ENCODE data around the gene ANAPC2. TPM values are rescaled to one million over a fixed set of nuclear protein-coding genes. Genes with fewer than 3 reads are reported as not detected.
A peak's percentile ranks its signal among the peaks of the same experiment; 100 is the strongest.

Gene ANAPC2
- total RNA-seq, 1 donor from 2014 or later, result 18.9 TPM

- no peak overlapping the region for H3K27ac Mint-ChIP-seq
- no peak overlapping the region for H3K27ac ChIP-seq
- no peaks in the 10 kb centered on the region for H3K36me3 Mint-ChIP-seq
- H3K9me3 ChIP-seq (ENCODE audit: low read depth), result no peaks in the 10 kb centered on the region
- no peaks in the 10 kb centered on the region for H3K9me3 Mint-ChIP-seq
- H4K20me1 ChIP-seq (ENCODE audit: low read depth), result peaks cover 66% of the 10 kb centered on the region
- no peak for DNase-seq (ENCODE audit: low spot score)
- no peak overlapping the region for H2AFZ ChIP-seq (replicated peaks)
- H3K27me3 ChIP-seq, result peaks cover 100% of the 10 kb centered on the region
- H3K4me1 ChIP-seq, result peaks cover 22% of the 10 kb centered on the region
- H3F3A ChIP-seq (ENCODE audit: low read depth), result peaks cover 20% of the 10 kb centered on the region
- H3K79me2 ChIP-seq (ENCODE audit: low read depth), result no peaks in the 10 kb centered on the region
- no peak overlapping the region for H3K4me2 ChIP-seq
- H3K4me1 Mint-ChIP-seq, result peaks cover 3% of the 10 kb centered on the region
- H3K27me3 Mint-ChIP-seq (ENCODE audit: insufficient read depth, low read depth), result peaks cover 46% of the 10 kb centered on the region
- TF ChIP-seq EZH2 (IDR thresholded peaks at IDR 0.05) (no peak), EZH2phosphoT487 (IDR thresholded peaks at IDR 0.05) (no peak), CTCF (IDR thresholded peaks at IDR 0.05) (no peak)
- H3K36me3 ChIP-seq, result no peaks in the 10 kb centered on the region
- no peak overlapping the region for H3K4me3 ChIP-seq
- no peak overlapping the region for H3K9ac ChIP-seq
- no peak overlapping the region for H3K4me3 Mint-ChIP-seq
Observed at GRCh38 chr9:137165250-137165836, 23.0 kb downstream of the ANAPC2 start.

DNA sequence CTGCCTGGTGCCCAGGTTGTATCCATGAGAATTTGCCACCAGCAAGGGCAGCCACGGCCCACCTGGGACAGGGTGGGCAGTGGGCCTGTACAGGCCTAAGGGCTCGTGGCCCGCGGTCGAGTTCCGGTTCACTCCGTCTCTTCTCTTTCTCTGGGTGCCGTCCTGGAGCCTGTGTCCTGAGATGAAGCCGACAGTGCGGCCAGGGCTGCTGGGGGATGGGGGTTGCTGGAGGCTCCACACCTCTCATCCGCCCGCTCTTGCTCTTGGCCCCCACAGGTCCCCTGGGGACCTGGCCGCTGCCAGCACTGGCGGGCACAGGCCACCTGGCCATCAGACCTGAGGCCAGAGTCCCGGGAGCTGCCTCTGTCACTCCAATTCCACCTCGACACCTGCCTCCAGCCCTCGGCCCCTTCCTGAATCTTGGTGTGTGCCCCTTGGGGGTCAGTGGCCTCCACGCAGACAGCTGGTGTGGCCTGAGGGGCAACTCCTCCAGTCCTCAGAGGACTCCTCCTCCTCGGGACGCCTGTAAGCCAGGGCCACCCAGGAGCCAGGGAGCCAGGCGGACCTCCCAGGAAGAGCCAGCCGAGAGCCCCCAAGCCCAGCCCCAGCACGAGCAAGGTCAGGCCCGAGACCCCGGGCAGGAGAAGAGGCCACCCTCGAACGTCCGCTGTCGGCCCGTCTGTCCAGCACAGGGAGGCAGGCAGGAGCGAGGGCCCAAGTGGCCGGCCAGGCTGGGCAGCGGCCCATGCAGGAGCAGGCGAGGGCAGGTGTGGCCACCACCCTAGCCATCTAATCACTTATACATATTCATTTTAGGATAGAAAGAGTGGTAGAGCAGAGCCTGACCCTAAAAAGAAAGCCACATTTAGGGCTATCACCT lies 23.8 kb downstream of the ANAPC2 start:
- no peak for TF ChIP-seq CTCF (IDR thresholded peaks at IDR 0.05)
- no peak for TF ChIP-seq EZH2 (IDR thresholded peaks at IDR 0.05)
- TF ChIP-seq EZH2phosphoT487 (IDR thresholded peaks at IDR 0.05), result no peak
- Histone ChIP-seq H3K9ac (no peak overlapping the region), H3K4me1 (peaks cover 18% of the 10 kb centered on the region), H3K27me3 (peaks cover 100% of the 10 kb centered on the region), H4K20me1 (ENCODE audit: low read depth) (peaks cover 59% of the 10 kb centered on the region), H3K4me3 (no peak overlapping the region), H2AFZ (replicated peaks) (no peak overlapping the region), H3K9me3 (ENCODE audit: low read depth) (no peaks in the 10 kb centered on the region), H3K27ac (no peak overlapping the region), H3K4me2 (no peak overlapping the region), H3F3A (ENCODE audit: low read depth) (peaks cover 19% of the 10 kb centered on the region), H3K79me2 (ENCODE audit: low read depth) (no peaks in the 10 kb centered on the region), H3K36me3 (no peaks in the 10 kb centered on the region)
- H3K4me1 Mint-ChIP-seq, result peaks cover 3% of the 10 kb centered on the region
- H3K4me3 Mint-ChIP-seq, result no peak overlapping the region
- no peaks in the 10 kb centered on the region for H3K9me3 Mint-ChIP-seq
- no peak overlapping the region for H3K27ac Mint-ChIP-seq
- H3K36me3 Mint-ChIP-seq, result no peaks in the 10 kb centered on the region
- peaks cover 48% of the 10 kb centered on the region for H3K27me3 Mint-ChIP-seq (ENCODE audit: insufficient read depth, low read depth)
- DNase-seq (ENCODE audit: low spot score), result no peak

GRCh38 chr9:137163805-137164204 lies 24.6 kb downstream of the ANAPC2 start:
- H3F3A ChIP-seq (ENCODE audit: low read depth), result peaks cover 11% of the 10 kb centered on the region
- Mint-ChIP-seq H3K27ac (no peak overlapping the region), H3K27me3 (ENCODE audit: insufficient read depth, low read depth) (peaks cover 56% of the 10 kb centered on the region), H3K9me3 (no peaks in the 10 kb centered on the region), H3K4me3 (peak overlapping the region; percentile 77), H3K36me3 (peaks cover 1% of the 10 kb centered on the region), H3K4me1 (peaks cover 6% of the 10 kb centered on the region)
- peaks cover 17% of the 10 kb centered on the region for H3K4me1 ChIP-seq
- H3K4me3 ChIP-seq, result no peak overlapping the region
- H3K27me3 ChIP-seq, result peaks cover 100% of the 10 kb centered on the region
- H3K36me3 ChIP-seq, result no peaks in the 10 kb centered on the region
- H2AFZ ChIP-seq (replicated peaks), result no peak overlapping the region
- H4K20me1 ChIP-seq (ENCODE audit: low read depth), result peaks cover 65% of the 10 kb centered on the region
- TF ChIP-seq EZH2 (IDR thresholded peaks at IDR 0.05) (no peak), CTCF (IDR thresholded peaks at IDR 0.05) (no peak), EZH2phosphoT487 (IDR thresholded peaks at IDR 0.05) (no peak)
- no peaks in the 10 kb centered on the region for H3K9me3 ChIP-seq (ENCODE audit: low read depth)
- H3K4me2 ChIP-seq, result no peak overlapping the region
- no peaks in the 10 kb centered on the region for H3K79me2 ChIP-seq (ENCODE audit: low read depth)
- DNase-seq (ENCODE audit: low spot score), result no peak
- H3K27ac ChIP-seq, result no peak overlapping the region
- no peak overlapping the region for H3K9ac ChIP-seq
